CD14-positive monocyte (primary cell): ENCODE measurements around the gene SPSB1. TPM values are rescaled to one million over a fixed set of nuclear protein-coding genes. Genes with fewer than 3 reads are reported as not detected.
A peak's percentile ranks its signal among the peaks of the same experiment; 100 is the strongest.

Experiments
- DNase-seq, 3 donors: peaks; one replicate each; pipeline ENCODE4 v3.0.0-alpha.2; 2011 to 2022
- H2AFZ ChIP-seq: 2 replicates; pipeline ENCODE4 v1.6.0; 2012; ENCODE audit warnings: mild to moderate bottlenecking, low read depth, low read length, inconsistent platforms; ENCODE audit not compliant: insufficient read depth, poor library complexity, severe bottlenecking
- H3K27ac ChIP-seq, 2 donors: 1 replicate in 1 of 2; 2 replicates in 1 of 2; pipeline ENCODE4 v1.5.1; 2012 to 2013; ENCODE audit warnings: low read length in 2 of 2, control low read depth in 1 of 2, inconsistent platforms in 1 of 2, low read depth in 1 of 2, mild to moderate bottlenecking in 1 of 2
- H3K27me3 ChIP-seq, 2 donors: one replicate each; pipeline versions ENCODE4 v1.6.0 to v1.6.1; 2011 to 2013; ENCODE audit warnings: low read length in 2 of 2; ENCODE audit not compliant: control insufficient read depth in 2 of 2, insufficient read depth in 2 of 2
- H3K36me3 ChIP-seq, 2 donors: replicated peaks in 1 of 2; 1 replicate in 1 of 2; 2 replicates in 1 of 2; pipeline versions ENCODE4 v1.5.1 to v1.6.1; 2012 to 2013; ENCODE audit warnings: low read length in 2 of 2, control low read depth in 1 of 2, inconsistent platforms in 1 of 2, mild to moderate bottlenecking in 1 of 2; ENCODE audit not compliant: insufficient read depth in 2 of 2, control insufficient read depth in 1 of 2
- H3K4me1 ChIP-seq, 2 donors: 1 replicate in 1 of 2; 2 replicates in 1 of 2; pipeline versions ENCODE4 v1.5.1 to v1.6.1; 2012 to 2013; ENCODE audit warnings: low read length in 2 of 2, control low read depth in 1 of 2, inconsistent platforms in 1 of 2, mild to moderate bottlenecking in 1 of 2, moderate library complexity in 1 of 2; ENCODE audit not compliant: insufficient read depth in 2 of 2, control insufficient read depth in 1 of 2
- H3K4me2 ChIP-seq: replicated peaks from 2 replicates; pipeline ENCODE3; 2012; ENCODE audit warnings: low read length, moderate library complexity, mild to moderate bottlenecking; ENCODE audit not compliant: poor library complexity, severe bottlenecking; ENCODE audit errors: extremely low read depth
- H3K4me3 ChIP-seq, 3 experiments: fragments of 200-600 bp in 1 of 3; sonication (generic) in 1 of 3; replicated peaks in 1 of 3; 1 replicate in 2 of 3; 2 replicates in 1 of 3; pipeline ENCODE4 v1.5.1; 2011 to 2013; ENCODE audit warnings: low read length in 3 of 3, mild to moderate bottlenecking in 3 of 3, control low read depth in 2 of 3, low read depth in 2 of 3, inconsistent platforms in 1 of 3, moderate library complexity in 1 of 3
- H3K79me2 ChIP-seq: 2 replicates; pipeline ENCODE4 v1.6.0; 2012; ENCODE audit warnings: mild to moderate bottlenecking, control low read depth, inconsistent platforms, low read length, moderate library complexity; ENCODE audit not compliant: insufficient read depth
- H3K9ac ChIP-seq: 2 replicates; pipeline ENCODE4 v1.6.0; 2017; ENCODE audit warnings: low read length, mild to moderate bottlenecking; ENCODE audit not compliant: insufficient read depth, poor library complexity, severe bottlenecking
- H3K9me3 ChIP-seq, 2 donors: replicated peaks in 1 of 2; 1 replicate in 1 of 2; 2 replicates in 1 of 2; pipeline versions ENCODE4 v1.5.1 to v1.6.1; 2012 to 2013; ENCODE audit warnings: low read length in 2 of 2, control low read depth in 1 of 2; ENCODE audit not compliant: control insufficient read depth in 1 of 2, insufficient read depth in 1 of 2
- H4K20me1 ChIP-seq: 2 replicates; pipeline ENCODE4 v1.6.0; 2012; ENCODE audit warnings: mild to moderate bottlenecking, low read length, control low read depth, moderate library complexity; ENCODE audit not compliant: insufficient read depth
- H3K27ac Mint-ChIP-seq, 7 donors: one replicate each; pipeline ENCODE4 v1.8.0; 2020; ENCODE audit warnings: mild to moderate bottlenecking in 7 of 7, mixed read lengths in 7 of 7, moderate library complexity in 6 of 7, inconsistent platforms in 2 of 7
- H3K27me3 Mint-ChIP-seq, 3 donors: one replicate each; pipeline ENCODE4 v1.8.0; 2021 to 2022; ENCODE audit warnings: low read depth in 3 of 3, mild to moderate bottlenecking in 3 of 3, mixed read lengths in 3 of 3, moderate library complexity in 3 of 3, inconsistent platforms in 1 of 3
- H3K36me3 Mint-ChIP-seq, 2 donors: one replicate each; pipeline ENCODE4 v1.8.0; 2020; ENCODE audit warnings: mixed read lengths in 2 of 2, inconsistent platforms in 1 of 2, mild to moderate bottlenecking in 1 of 2
- H3K4me1 Mint-ChIP-seq: one replicate; pipeline ENCODE4 v1.8.0; 2020; ENCODE audit warnings: mild to moderate bottlenecking, mixed read lengths
- H3K4me3 Mint-ChIP-seq, 2 donors: one replicate each; pipeline ENCODE4 v1.8.0; 2020; ENCODE audit warnings: mild to moderate bottlenecking in 2 of 2, mixed read lengths in 2 of 2, moderate library complexity in 1 of 2
- H3K9me3 Mint-ChIP-seq, 7 donors: one replicate each; pipeline ENCODE4 v1.8.0; 2020 to 2022; ENCODE audit warnings: mixed read lengths in 7 of 7, mild to moderate bottlenecking in 6 of 7, moderate library complexity in 6 of 7, inconsistent platforms in 2 of 7
- CTCF ChIP-seq: fragments of 200-600 bp; IDR thresholded peaks from one replicate; pipeline ENCODE4 v1.8.0; 2022; ENCODE audit warnings: antibody characterized with exemption, mild to moderate bottlenecking
- WGBS: methylation state at CpG from one replicate; pipeline ENCODE4 v1.1.5; 2013; ENCODE audit warnings: missing lambda C conversion rate; ENCODE audit not compliant: insufficient coverage; 5-methylcytosine and 5-hydroxymethylcytosine counted together
- intact Hi-C, 2 donors: fragments of 100-400 bp; cut with micrococcal nuclease; formaldehyde crosslinking; loops; one replicate each; pipeline versions ENCODE4 v1.15.0 to v1.15.1; 2023
- polyA plus RNA-seq, 3 donors: library from polyadenylated mRNA; depleted of rRNA in 1 of 3; unstranded in 2 of 3; stranded (reverse) in 1 of 3; fragments of 300-500 nt in 2 of 3; fragments of >200 nt in 1 of 3; fragmentation: Illumina TruSeq in 2 of 3; gene quantifications; 1 replicate in 2 of 3; 2 replicates in 1 of 3; pipeline ENCODE4 v1.2.3, GENCODE V29; 2012 to 2021

SPSB1 gene
- polyA plus RNA-seq, 3 donors, result 0.15 to 1.2 (median 0.29) TPM

GRCh38 chr1:9413071-9413876 lies 120.6 kb downstream of the SPSB1 start:
- Histone ChIP-seq H3K27ac (no peak overlapping the region), H3K4me1 (no peaks in the 10 kb centered on the region), H4K20me1 (no peaks in the 10 kb centered on the region), H3K4me3 (no peak overlapping the region), H3K4me2 (no peak overlapping the region), H3K79me2 (no peaks in the 10 kb centered on the region), H3K9ac (no peak overlapping the region), H3K27me3 (no peaks in the 10 kb centered on the region), H3K9me3 (no peaks in the 10 kb centered on the region), H2AFZ (no peak overlapping the region), H3K36me3 (no peaks in the 10 kb centered on the region)
- Mint-ChIP-seq H3K9me3 (peaks cover 0 to 13% (median 2%) of the 10 kb centered on the region in 7 donors), H3K4me3 (no peak overlapping the region), H3K27ac (peak overlapping the region in 1 of 7 donors; percentile 19), H3K36me3 (no peaks in the 10 kb centered on the region), H3K4me1 (peaks cover 3% of the 10 kb centered on the region), H3K27me3 (peaks cover 1 to 5% (median 2%) of the 10 kb centered on the region in 3 donors)
- no peak for TF ChIP-seq CTCF
- intact Hi-C loops, result no loop called here
- 42% methylated on average over 13 of the region's 17 CpGs for WGBS
- DNase-seq, result no peak

- H3K27ac Mint-ChIP-seq, result no peak overlapping the region
- Histone ChIP-seq H3K9me3 (no peaks in the 10 kb centered on the region), H3K36me3 (no peaks in the 10 kb centered on the region), H3K27me3 (no peaks in the 10 kb centered on the region), H3K27ac (no peak overlapping the region), H3K9ac (no peak overlapping the region), H3K4me2 (no peak overlapping the region), H3K4me1 (no peaks in the 10 kb centered on the region), H2AFZ (no peak overlapping the region), H3K79me2 (no peaks in the 10 kb centered on the region), H3K4me3 (no peak overlapping the region), H4K20me1 (no peaks in the 10 kb centered on the region)
- intact Hi-C loops, result no loop called here
- H3K27me3 Mint-ChIP-seq, result peaks cover 1 to 5% (median 4%) of the 10 kb centered on the region in 3 donors
- DNase-seq, result no peak
- no peaks in the 10 kb centered on the region for H3K36me3 Mint-ChIP-seq
- peaks cover 3% of the 10 kb centered on the region for H3K4me1 Mint-ChIP-seq
- WGBS, result 90% methylated on average over 2 of the region's 4 CpGs
- no peak overlapping the region for H3K4me3 Mint-ChIP-seq
- TF ChIP-seq CTCF, result no peak
- peaks cover 0 to 13% (median 2%) of the 10 kb centered on the region in 7 donors for H3K9me3 Mint-ChIP-seq
Observed at GRCh38 chr1:9413877-9414213, 121.2 kb downstream of the SPSB1 start.
